SK-N-SH treated with all-trans-retinoic acid at 6 μM for 48 hours (cell line): ENCODE data around the gene RASGRF2.

Experiments used
- ISL1 ChIP-seq: fragments of 250-450 bp; sonication (Bioruptor Pico); IDR thresholded peaks from 2 replicates; pipeline ENCODE4 v2.1.2; 2022; ENCODE audit warnings: mild to moderate bottlenecking, moderate library complexity
- TCF4 ChIP-seq: fragments of 250-450 bp; sonication (Bioruptor Pico); IDR thresholded peaks from 2 replicates; pipeline ENCODE4 v1.8.0; 2021; ENCODE audit warnings: mild to moderate bottlenecking, moderate library complexity, borderline replicate concordance
- ZFP3 ChIP-seq: fragments of 250-450 bp; sonication (Bioruptor Pico); IDR thresholded peaks from 2 replicates; pipeline ENCODE4 v1.5.0; 2020; ENCODE audit warnings: mild to moderate bottlenecking, moderate library complexity
- ZFP30 ChIP-seq: fragments of 450-650 bp; formaldehyde crosslinking; IDR thresholded peaks from 2 replicates; pipeline ENCODE4 v1.5.0; 2022; ENCODE audit warnings: mild to moderate bottlenecking, moderate library complexity
- TF ChIP-seq, protein P1 (sequence below): fragments of 250-450 bp; sonication (Bioruptor Pico); IDR thresholded peaks from 2 replicates; pipeline ENCODE4 v1.5.1; 2020; ENCODE audit warnings: low read depth, mild to moderate bottlenecking, moderate library complexity

DNA sequence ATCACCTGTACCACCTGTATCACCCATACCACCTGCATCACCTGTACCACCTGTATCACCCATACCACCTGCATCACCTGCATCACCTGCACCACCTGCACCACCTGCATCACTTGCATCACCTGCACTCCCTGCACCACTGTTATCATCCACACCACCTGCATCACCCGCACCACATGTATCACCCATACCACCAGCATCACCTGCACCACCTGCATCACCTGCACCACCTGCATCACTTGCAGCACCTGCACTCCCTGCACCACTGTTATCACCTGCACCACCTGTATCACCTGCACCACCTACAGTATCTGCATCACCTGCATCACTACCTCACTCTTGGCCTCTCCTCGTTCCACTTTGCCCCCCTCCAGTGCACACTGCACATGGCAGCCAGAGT, 209.8 kb downstream of the RASGRF2 start:
- no peak for TF ChIP-seq ISL1 (CRISPR knock-in tag)
- TF ChIP-seq, protein P1, sequence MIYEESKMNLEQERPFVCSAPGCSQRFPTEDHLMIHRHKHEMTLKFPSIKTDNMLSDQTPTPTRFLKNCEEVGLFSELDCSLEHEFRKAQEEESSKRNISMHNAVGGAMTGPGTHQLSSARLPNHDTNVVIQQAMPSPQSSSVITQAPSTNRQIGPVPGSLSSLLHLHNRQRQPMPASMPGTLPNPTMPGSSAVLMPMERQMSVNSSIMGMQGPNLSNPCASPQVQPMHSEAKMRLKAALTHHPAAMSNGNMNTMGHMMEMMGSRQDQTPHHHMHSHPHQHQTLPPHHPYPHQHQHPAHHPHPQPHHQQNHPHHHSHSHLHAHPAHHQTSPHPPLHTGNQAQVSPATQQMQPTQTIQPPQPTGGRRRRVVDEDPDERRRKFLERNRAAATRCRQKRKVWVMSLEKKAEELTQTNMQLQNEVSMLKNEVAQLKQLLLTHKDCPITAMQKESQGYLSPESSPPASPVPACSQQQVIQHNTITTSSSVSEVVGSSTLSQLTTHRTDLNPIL (CRISPR knock-in tag) = no peak
- no peak for TF ChIP-seq ZFP3 (CRISPR knock-in tag)
- no peak for TF ChIP-seq ZFP30 (CRISPR knock-in tag)
- no peak for TF ChIP-seq TCF4 (CRISPR knock-in tag)
